LHCN-M2 (cell line): ENCODE measurements around the gene TSPAN18. TPM values are rescaled to one million over a fixed set of nuclear protein-coding genes. Genes with fewer than 3 reads are reported as not detected.
"Not testable (repeated sequence)": the region's sequence is repeated elsewhere in the genome, so short reads cannot be mapped to it uniquely, and the experiment has no call there.

Experiments used
- DNase-seq: peaks from one replicate; pipeline ENCODE4 v3.0.0-alpha.2; 2012; ENCODE audit warnings: low read depth
- total RNA-seq: library from RNA; depleted of rRNA; stranded (reverse); fragments of >200 nt; gene quantifications from 2 replicates; pipeline ENCODE4 v1.2.3, GENCODE V29; 2014

Gene TSPAN18
- total RNA-seq, 1 experiment from 2014 or later, result not detected

- DNase-seq, result no peak
Observed at GRCh38 chr11:44868021-44868420, 141.3 kb downstream of the TSPAN18 start.

- no peak for DNase-seq
Observed at GRCh38 chr11:44868455-44869421, 142.0 kb downstream of the TSPAN18 start.

GRCh38 chr11:44870181-44870580 is 143.4 kb downstream of the TSPAN18 start:
- DNase-seq, result no peak

GRCh38 chr11:44870615-44871176 is 143.9 kb downstream of the TSPAN18 start:
- DNase-seq, result no peak

- DNase-seq, result not testable (repeated sequence)
Observed at GRCh38 chr11:44871682-44872081, 144.9 kb downstream of the TSPAN18 start.

GRCh38 chr11:44872556-44872955 is 145.8 kb downstream of the TSPAN18 start:
- DNase-seq, result no peak

GRCh38 chr11:44873537-44873936 is 146.8 kb downstream of the TSPAN18 start:
- DNase-seq, result no peak

- DNase-seq, result no peak
Observed at GRCh38 chr11:44874284-44874683, 147.5 kb downstream of the TSPAN18 start.

- no peak for DNase-seq
Observed at GRCh38 chr11:44875037-44875436, 148.3 kb downstream of the TSPAN18 start.

GRCh38 chr11:44876194-44876723 is 149.5 kb downstream of the TSPAN18 start:
- no peak for DNase-seq

GRCh38 chr11:44876906-44877305 is 150.1 kb downstream of the TSPAN18 start:
- no peak for DNase-seq

GRCh38 chr11:44877571-44878497 is 151.1 kb downstream of the TSPAN18 start:
- no peak for DNase-seq

GRCh38 chr11:44878711-44879110 is 151.9 kb downstream of the TSPAN18 start:
- DNase-seq, result no peak

- DNase-seq, result no peak
Observed at GRCh38 chr11:44879432-44879831, 152.7 kb downstream of the TSPAN18 start.

GRCh38 chr11:44880511-44880910 is 153.7 kb downstream of the TSPAN18 start:
- no peak for DNase-seq

- no peak for DNase-seq
Observed at GRCh38 chr11:44880953-44881352, 154.2 kb downstream of the TSPAN18 start.

- no peak for DNase-seq
Observed at GRCh38 chr11:44883277-44883676, 156.5 kb downstream of the TSPAN18 start.

- no peak for DNase-seq
Observed at GRCh38 chr11:44884056-44884455, 157.3 kb downstream of the TSPAN18 start.

- DNase-seq, result no peak
Observed at GRCh38 chr11:44885065-44885810, 158.5 kb downstream of the TSPAN18 start.

GRCh38 chr11:44885919-44886789 is 159.4 kb downstream of the TSPAN18 start:
- no peak for DNase-seq
